H9 (cell line): Measurements from ENCODE around the gene ABCB6. TPM values are rescaled to one million over a fixed set of nuclear protein-coding genes. Genes with fewer than 3 reads are reported as not detected.

Experiments used
- DNase-seq: peaks from one replicate; pipeline ENCODE4 v3.0.0-alpha.2; 2017
- H2AFZ ChIP-seq: one replicate; pipeline ENCODE4 v1.6.1; 2013; ENCODE audit warnings: mild to moderate bottlenecking, low read length, control low read depth, moderate library complexity
- H2AK5ac ChIP-seq: 2 replicates; pipeline ENCODE4 v1.6.1; 2013; ENCODE audit warnings: low read length, control low read depth, mixed read lengths; ENCODE audit not compliant: insufficient read length
- H2BK120ac ChIP-seq: one replicate; pipeline ENCODE4 v1.6.1; 2013; ENCODE audit warnings: low read depth, mild to moderate bottlenecking, low read length, control low read depth, inconsistent platforms; ENCODE audit not compliant: poor library complexity, severe bottlenecking
- H2BK12ac ChIP-seq: 2 replicates; pipeline ENCODE4 v1.6.1; 2013; ENCODE audit warnings: low read length, control low read depth, mixed read lengths, low read depth; ENCODE audit not compliant: insufficient read length
- H2BK15ac ChIP-seq: 2 replicates; pipeline ENCODE4 v1.6.1; 2013; ENCODE audit warnings: low read depth, low read length, control low read depth
- H2BK20ac ChIP-seq: one replicate; pipeline ENCODE4 v1.6.1; 2013; ENCODE audit warnings: low read depth, mild to moderate bottlenecking, low read length, control low read depth, inconsistent platforms; ENCODE audit not compliant: poor library complexity, severe bottlenecking
- H2BK5ac ChIP-seq: 2 replicates; pipeline ENCODE4 v1.6.1; 2013; ENCODE audit warnings: low read length, control low read depth, mixed read lengths; ENCODE audit not compliant: insufficient read length
- H3K14ac ChIP-seq: 2 replicates; pipeline ENCODE4 v1.6.1; 2013; ENCODE audit warnings: low read length, control low read depth; ENCODE audit not compliant: insufficient read depth
- H3K18ac ChIP-seq: 2 replicates; pipeline ENCODE4 v1.6.1; 2013; ENCODE audit warnings: low read depth, mild to moderate bottlenecking, mixed read lengths, low read length, control low read depth; ENCODE audit not compliant: insufficient read length
- H3K23ac ChIP-seq: 2 replicates; pipeline ENCODE4 v1.6.1; 2013; ENCODE audit warnings: low read length, control low read depth, mixed read lengths, low read depth; ENCODE audit not compliant: insufficient read length
- H3K23me2 ChIP-seq: 2 replicates; pipeline ENCODE4 v1.6.1; 2013; ENCODE audit warnings: low read depth, mild to moderate bottlenecking, mixed read lengths, low read length, control low read depth; ENCODE audit not compliant: insufficient read length, poor library complexity, severe bottlenecking
- H3K27ac ChIP-seq: 2 replicates; pipeline ENCODE4 v1.5.1; 2013; ENCODE audit warnings: low read length, control low read depth, mixed read lengths, low read depth; ENCODE audit not compliant: insufficient read length
- H3K27me3 ChIP-seq: 2 replicates; pipeline ENCODE4 v1.6.1; 2013; ENCODE audit warnings: low read length, control low read depth, inconsistent platforms; ENCODE audit not compliant: insufficient read depth
- H3K4ac ChIP-seq: 2 replicates; pipeline ENCODE4 v1.6.1; 2013; ENCODE audit warnings: low read depth, mild to moderate bottlenecking, control low read depth, inconsistent platforms, low read length, moderate library complexity
- H3K4me1 ChIP-seq: 2 replicates; pipeline ENCODE4 v1.6.1; 2013; ENCODE audit warnings: low read length, control low read depth, inconsistent platforms; ENCODE audit not compliant: insufficient read depth
- H3K4me2 ChIP-seq: 2 replicates; pipeline ENCODE4 v1.6.1; 2013; ENCODE audit warnings: low read length, control low read depth, mixed read lengths; ENCODE audit not compliant: insufficient read length, insufficient read depth
- H3K56ac ChIP-seq: 2 replicates; pipeline ENCODE4 v1.6.1; 2013; ENCODE audit warnings: low read depth, mild to moderate bottlenecking, mixed read lengths, low read length, control low read depth; ENCODE audit not compliant: insufficient read length
- H3K79me1 ChIP-seq: 2 replicates; pipeline ENCODE4 v1.6.1; 2013; ENCODE audit warnings: low read depth, mild to moderate bottlenecking, moderate library complexity, low read length, control low read depth, inconsistent platforms; ENCODE audit not compliant: insufficient read depth, poor library complexity, severe bottlenecking
- H3K79me2 ChIP-seq: 2 replicates; pipeline ENCODE4 v1.6.1; 2013; ENCODE audit warnings: low read length, control low read depth, inconsistent platforms; ENCODE audit not compliant: insufficient read depth
- H3K9ac ChIP-seq: 2 replicates; pipeline ENCODE4 v1.6.1; 2013; ENCODE audit warnings: low read length, control low read depth, mixed read lengths; ENCODE audit not compliant: insufficient read length; ENCODE audit errors: extremely low read depth
- H3K9me3 ChIP-seq: one replicate; pipeline ENCODE4 v1.6.1; 2013; ENCODE audit warnings: low read depth, low read length, inconsistent platforms; ENCODE audit not compliant: control insufficient read depth
- H3T11ph ChIP-seq: one replicate; pipeline ENCODE4 v1.6.1; 2013; ENCODE audit warnings: mild to moderate bottlenecking, low read length, control low read depth, inconsistent platforms
- H4K20me1 ChIP-seq: one replicate; pipeline ENCODE4 v1.6.1; 2013; ENCODE audit not compliant: control insufficient read depth, insufficient read length, insufficient read depth
- H4K5ac ChIP-seq: 2 replicates; pipeline ENCODE4 v1.6.1; 2013; ENCODE audit warnings: low read depth, mild to moderate bottlenecking, mixed read lengths, low read length, control low read depth; ENCODE audit not compliant: insufficient read length
- H4K8ac ChIP-seq: replicated peaks from 2 replicates; pipeline ENCODE4 v1.6.1; 2013; ENCODE audit warnings: low read length, control low read depth, mixed read lengths, low read depth; ENCODE audit not compliant: insufficient read length
- H4K91ac ChIP-seq: 2 replicates; pipeline ENCODE4 v1.6.1; 2013; ENCODE audit warnings: low read depth, mild to moderate bottlenecking, moderate library complexity, mixed read lengths, low read length, control low read depth; ENCODE audit not compliant: insufficient read length
- H3K27ac Mint-ChIP-seq, 3 experiments: 2 replicates in 2 of 3; 3 replicates in 1 of 3; pipeline ENCODE4 v1.8.0; 2020 to 2021; ENCODE audit warnings: mixed read lengths in 3 of 3, mild to moderate bottlenecking in 1 of 3, moderate library complexity in 1 of 3
- H3K27me3 Mint-ChIP-seq: 2 replicates; pipeline ENCODE4 v1.8.0; 2021; ENCODE audit warnings: low read depth, mild to moderate bottlenecking, moderate library complexity, mixed read lengths
- H3K36me3 Mint-ChIP-seq, 3 experiments: 2 replicates in 2 of 3; 3 replicates in 1 of 3; pipeline ENCODE4 v1.8.0; 2020 to 2021; ENCODE audit warnings: low read depth in 3 of 3, mixed read lengths in 3 of 3; ENCODE audit not compliant: insufficient read depth in 1 of 3
- H3K4me1 Mint-ChIP-seq, 2 experiments: 2 replicates each; pipeline ENCODE4 v1.8.0; 2020; ENCODE audit warnings: mixed read lengths in 2 of 2
- H3K4me3 Mint-ChIP-seq, 2 experiments: 2 replicates in 1 of 2; 3 replicates in 1 of 2; pipeline ENCODE4 v1.8.0; 2020 to 2021; ENCODE audit warnings: mild to moderate bottlenecking in 2 of 2, mixed read lengths in 2 of 2, moderate library complexity in 1 of 2
- H3K9me3 Mint-ChIP-seq, 2 experiments: 2 replicates in 1 of 2; 3 replicates in 1 of 2; pipeline ENCODE4 v1.8.0; 2020; ENCODE audit warnings: mild to moderate bottlenecking in 2 of 2, mixed read lengths in 2 of 2, moderate library complexity in 1 of 2
- WGBS: extraction: QIAGEN DNeasy Blood & Tissue Kit; methylation state at CpG from one replicate; pipeline ENCODE4 v1.1.7; 2013; ENCODE audit warnings: missing lambda C conversion rate, low lambda C conversion rate, mixed read lengths; ENCODE audit not compliant: insufficient read length; ENCODE audit errors: extremely low coverage; 5-methylcytosine and 5-hydroxymethylcytosine counted together
- total RNA-seq: library from RNA; stranded (reverse); gene quantifications from 2 replicates; pipeline ENCODE4 v1.2.1, GENCODE V29; 2021
- TF ChIP-seq, protein P1 (sequence below): fragments of 200-600 bp; sonication (generic); conservative IDR thresholded peaks from 3 replicates; pipeline ENCODE4 v1.8.0; 2021; ENCODE audit warnings: antibody characterized with exemption, mild to moderate bottlenecking

ABCB6 gene
- total RNA-seq, 1 experiment from 2014 or later = 46.4 TPM

DNA sequence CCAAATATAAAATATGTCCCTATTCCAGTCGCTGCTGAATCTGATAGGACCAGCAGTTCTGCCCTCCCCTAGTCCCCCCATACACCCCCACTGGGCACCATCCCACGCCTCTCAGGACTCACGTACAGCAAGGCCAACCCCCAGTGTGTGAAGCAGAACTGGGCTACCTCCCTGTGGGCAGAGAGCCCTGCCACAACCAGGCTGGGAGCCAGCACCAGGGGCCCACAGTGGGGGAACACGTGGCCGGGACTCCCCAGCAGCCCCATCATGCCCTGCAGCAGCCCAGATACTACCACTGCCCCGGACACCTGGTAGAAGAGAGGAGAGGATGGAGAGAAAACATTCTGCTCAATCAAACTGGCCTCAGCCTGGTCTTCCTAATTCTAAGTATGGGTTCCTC, 50.2 kb downstream of the ABCB6 start:
- Histone ChIP-seq H4K5ac (no peak overlapping the region), H2AFZ (no peak overlapping the region), H3K27me3 (no peaks in the 10 kb centered on the region), H3K9ac (no peak overlapping the region), H3K4me1 (no peaks in the 10 kb centered on the region), H2BK5ac (no peak overlapping the region), H4K20me1 (no peaks in the 10 kb centered on the region), H3K79me1 (no peaks in the 10 kb centered on the region), H2BK15ac (no peak overlapping the region), H2BK12ac (no peak overlapping the region), H3T11ph (no peak overlapping the region), H3K79me2 (no peaks in the 10 kb centered on the region), H3K14ac (no peak overlapping the region), H4K8ac (no peak overlapping the region), H3K18ac (no peak overlapping the region), H4K91ac (no peak overlapping the region), H3K27ac (no peak overlapping the region), H3K9me3 (no peaks in the 10 kb centered on the region), H3K56ac (no peak overlapping the region), H3K4me2 (no peak overlapping the region), H2BK20ac (no peak overlapping the region), H3K4ac (no peak overlapping the region), H3K23me2 (peaks cover 2% of the 10 kb centered on the region), H3K23ac (no peak overlapping the region), H2BK120ac (no peak overlapping the region), H2AK5ac (no peak overlapping the region)
- no peak overlapping the region for H3K27ac Mint-ChIP-seq
- no CpG with 5 or more reads among the region's 6 CpGs for WGBS
- DNase-seq = no peak
- TF ChIP-seq, protein P1, sequence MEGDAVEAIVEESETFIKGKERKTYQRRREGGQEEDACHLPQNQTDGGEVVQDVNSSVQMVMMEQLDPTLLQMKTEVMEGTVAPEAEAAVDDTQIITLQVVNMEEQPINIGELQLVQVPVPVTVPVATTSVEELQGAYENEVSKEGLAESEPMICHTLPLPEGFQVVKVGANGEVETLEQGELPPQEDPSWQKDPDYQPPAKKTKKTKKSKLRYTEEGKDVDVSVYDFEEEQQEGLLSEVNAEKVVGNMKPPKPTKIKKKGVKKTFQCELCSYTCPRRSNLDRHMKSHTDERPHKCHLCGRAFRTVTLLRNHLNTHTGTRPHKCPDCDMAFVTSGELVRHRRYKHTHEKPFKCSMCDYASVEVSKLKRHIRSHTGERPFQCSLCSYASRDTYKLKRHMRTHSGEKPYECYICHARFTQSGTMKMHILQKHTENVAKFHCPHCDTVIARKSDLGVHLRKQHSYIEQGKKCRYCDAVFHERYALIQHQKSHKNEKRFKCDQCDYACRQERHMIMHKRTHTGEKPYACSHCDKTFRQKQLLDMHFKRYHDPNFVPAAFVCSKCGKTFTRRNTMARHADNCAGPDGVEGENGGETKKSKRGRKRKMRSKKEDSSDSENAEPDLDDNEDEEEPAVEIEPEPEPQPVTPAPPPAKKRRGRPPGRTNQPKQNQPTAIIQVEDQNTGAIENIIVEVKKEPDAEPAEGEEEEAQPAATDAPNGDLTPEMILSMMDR = no peak
- H3K4me1 Mint-ChIP-seq = peaks cover 0 to 4% of the 10 kb centered on the region in 2 experiments; a peak in 1 of 4 replicates
- H3K4me3 Mint-ChIP-seq = no peak overlapping the region
- peaks cover 5% of the 10 kb centered on the region for H3K27me3 Mint-ChIP-seq
- H3K36me3 Mint-ChIP-seq = peaks cover 6 to 14% (median 9%) of the 10 kb centered on the region in 3 experiments; a peak in 5 of 7 replicates
- no peaks in the 10 kb centered on the region; a peak in 1 of 5 replicates for H3K9me3 Mint-ChIP-seq
